DMS 273 (cell line): ENCODE data around the gene NUP205.

Experiments used
- DNase-seq: peaks from one replicate; lab custom pipeline; 2025; ENCODE audit not compliant: unreplicated experiment; lab: John Stamatoyannopoulos, UW

Gene NUP205

DNA sequence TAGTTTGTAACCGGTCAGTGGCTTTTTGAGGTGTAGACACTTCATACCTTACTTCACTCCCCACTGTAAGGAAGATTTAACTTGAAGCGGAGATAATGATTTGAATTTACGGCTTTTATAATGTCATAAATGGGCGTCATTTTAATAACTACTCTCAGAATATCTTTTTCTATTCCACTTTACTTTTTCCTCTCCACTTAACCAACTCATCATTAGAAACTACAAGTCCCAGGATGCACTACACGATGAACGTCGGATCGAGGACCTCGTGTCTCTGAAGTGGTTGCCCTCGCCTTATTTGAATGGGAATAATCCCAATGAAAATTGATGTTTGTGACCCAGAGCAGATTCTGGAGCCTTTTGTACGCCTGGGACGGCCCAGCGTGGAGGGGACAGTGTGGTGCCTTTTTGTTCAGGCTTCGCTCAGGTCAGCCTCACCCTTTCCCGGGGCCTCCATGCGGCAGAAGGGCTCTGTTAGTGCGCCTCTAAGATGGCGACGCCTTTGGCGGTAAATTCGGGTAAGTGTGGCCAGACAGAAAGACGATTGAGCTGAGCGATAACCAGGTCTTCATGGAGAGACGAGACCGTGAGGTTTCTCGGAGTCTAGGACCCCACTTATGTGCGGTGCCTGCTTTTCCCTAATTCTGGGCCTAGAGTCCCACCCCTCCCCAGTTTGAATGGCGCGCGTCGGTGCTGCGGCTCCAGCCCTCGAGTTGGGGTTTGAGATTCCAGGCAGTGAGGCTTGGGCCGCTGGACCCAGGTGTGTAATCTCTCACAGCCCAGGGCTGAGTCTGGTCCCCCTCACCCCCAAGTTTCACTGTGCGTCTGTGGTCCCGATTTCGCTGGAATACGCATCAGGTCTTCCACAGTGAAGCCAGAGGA, at the start of gene NUP205:
TSS of gene NUP205 (plus strand) at position 463 of the 882 bp plus-strand sequence. CDS start at position 491, 28 bp downstream.
- DNase-seq, result peak; percentile 98

GRCh38 chr7:135508883-135509588, 48.7 kb upstream of the NUP205 start:
- DNase-seq, result peak; percentile 78

DNA sequence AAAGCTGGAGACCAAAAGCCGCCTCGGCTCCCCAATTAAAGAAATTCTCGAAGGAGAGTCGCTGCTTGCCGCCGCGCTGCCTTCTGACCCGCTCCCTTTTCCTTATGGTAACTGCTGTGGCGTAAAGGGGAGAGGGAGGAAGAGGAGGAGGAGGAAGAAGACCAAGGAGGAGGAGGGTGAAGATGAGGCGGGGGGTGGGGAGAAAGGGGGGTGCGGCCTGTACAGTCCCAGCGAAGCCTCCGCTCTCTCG, 48.2 kb upstream of the NUP205 start:
- no peak for DNase-seq

DNA sequence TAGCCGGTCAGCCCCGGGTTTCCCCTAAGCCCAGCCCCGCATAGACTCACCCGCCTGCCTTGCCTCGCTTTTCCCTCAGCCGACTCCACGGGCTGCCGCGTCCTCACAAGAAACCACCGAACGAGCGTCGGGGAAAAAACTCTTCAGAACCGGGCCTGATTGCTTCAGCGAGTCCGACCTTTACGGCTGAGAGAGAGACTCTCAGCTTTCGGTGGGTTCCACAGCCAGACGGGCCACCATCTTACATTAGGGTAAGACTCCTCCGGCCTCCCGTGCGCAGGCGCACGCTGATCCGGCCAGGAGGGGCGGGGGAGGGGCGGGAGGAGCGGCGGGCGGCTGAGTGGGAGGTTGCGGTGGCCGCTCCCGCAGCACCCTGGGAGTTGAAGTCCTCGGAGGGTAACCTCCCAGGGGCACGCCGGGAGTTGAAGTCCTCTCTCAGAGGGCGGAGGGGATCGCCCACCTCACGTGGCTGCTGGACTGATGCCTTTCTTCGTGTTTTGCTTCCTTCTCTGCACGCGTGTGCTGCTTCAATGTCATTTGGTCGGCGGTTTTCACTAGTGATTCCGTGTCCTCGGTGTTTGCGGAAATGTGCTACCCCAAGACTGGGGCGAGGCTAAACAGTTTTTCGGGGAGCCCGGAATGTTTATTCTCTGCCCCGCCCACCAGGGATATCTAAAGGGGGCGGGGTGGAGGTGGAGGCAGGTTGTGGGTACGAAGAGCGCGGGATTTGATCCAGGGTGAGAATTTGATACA, 47.7 kb upstream of the NUP205 start, which contains the start of gene CNOT4:
TSS of gene CNOT4 (minus strand) at position 264 of the 753 bp plus-strand sequence. CDS start 71,771 bp downstream, outside the sequence.
- peak; percentile 99 for DNase-seq

DNA sequence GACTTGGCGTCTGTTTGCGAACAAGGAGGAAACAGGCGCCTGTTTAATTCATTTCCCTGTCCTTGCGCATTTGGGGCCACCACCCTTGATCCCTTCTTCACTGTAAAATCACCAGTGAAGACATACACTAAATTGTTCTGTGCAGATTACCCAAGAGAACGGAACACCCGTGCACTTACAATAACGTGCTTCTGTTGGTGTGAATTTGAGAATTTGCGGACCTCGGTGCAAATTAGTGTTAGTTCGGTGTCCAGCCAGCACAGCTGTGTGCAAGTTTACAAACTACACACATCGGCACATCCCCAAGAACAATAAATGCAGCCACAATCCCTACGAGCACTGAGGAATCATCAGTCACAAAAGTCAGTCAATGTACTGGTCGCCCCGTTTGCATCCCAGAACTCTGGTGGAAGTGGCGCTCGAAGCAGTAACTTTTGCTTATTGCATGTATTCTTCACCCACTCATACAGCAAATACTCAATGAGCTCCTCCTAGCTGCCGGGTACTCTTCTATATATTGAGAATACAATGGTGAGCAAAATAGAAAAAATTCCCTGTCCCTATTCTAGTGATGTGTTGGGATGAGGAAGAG, 47.0 kb upstream of the NUP205 start:
- DNase-seq, result peak; percentile 56

DNA sequence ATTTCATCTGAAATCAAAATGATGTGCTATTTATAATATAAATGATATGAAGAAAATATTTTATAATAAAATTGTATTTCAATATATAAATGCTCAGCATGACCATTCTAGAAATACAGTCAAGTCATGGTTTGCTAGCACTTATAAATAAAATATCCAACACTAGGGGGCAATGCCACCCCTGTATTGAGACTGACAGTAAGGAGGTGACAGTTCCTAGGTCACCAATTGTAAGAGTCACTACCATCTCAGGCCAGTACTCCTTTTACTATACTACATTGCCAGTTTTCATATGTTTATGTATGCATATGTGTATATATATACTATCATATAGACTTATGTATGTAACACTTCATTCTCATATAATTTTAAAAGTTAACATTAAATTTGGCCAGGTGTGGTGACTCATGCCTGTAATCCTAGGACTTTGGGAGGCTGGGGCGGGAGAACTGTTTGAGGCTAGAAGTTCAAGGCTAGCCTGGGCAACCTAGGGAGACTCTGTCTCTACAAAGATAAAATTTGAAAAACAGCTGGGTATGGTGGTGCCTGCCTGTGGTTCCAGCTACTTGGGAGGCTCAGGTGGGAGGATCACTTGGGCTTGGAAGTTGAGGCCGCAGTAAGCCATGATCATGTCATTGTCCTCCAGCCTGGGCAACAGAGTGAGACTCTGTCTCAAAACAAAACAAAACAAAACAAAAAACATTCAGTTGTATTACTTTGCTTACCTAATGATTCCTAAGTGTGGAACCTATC, 45.4 kb upstream of the NUP205 start:
- peak; percentile 87 for DNase-seq

DNA sequence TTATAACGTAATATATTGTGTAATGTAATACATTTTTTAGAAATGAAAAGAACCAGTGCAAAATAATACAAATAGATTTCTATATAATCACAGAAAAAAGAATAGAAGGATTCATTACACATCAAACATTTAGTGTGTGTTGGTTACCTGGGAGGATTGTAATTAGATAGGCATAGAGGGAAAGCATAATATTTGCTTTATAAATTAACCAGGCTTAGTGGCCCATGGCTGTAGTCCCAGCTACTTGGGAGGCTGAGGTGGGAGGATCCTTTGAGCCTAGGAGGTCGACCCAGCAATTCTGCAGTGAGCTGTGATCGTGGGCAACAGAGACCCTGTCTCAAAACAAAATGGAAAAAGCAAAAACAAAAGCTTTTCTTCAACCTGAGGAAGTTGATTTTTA, 42.9 kb upstream of the NUP205 start:
- DNase-seq, result no peak

GRCh38 chr7:135517060-135517459, 40.7 kb upstream of the NUP205 start:
- no peak for DNase-seq

GRCh38 chr7:135518748-135519147, 39.0 kb upstream of the NUP205 start:
- no peak for DNase-seq

DNA sequence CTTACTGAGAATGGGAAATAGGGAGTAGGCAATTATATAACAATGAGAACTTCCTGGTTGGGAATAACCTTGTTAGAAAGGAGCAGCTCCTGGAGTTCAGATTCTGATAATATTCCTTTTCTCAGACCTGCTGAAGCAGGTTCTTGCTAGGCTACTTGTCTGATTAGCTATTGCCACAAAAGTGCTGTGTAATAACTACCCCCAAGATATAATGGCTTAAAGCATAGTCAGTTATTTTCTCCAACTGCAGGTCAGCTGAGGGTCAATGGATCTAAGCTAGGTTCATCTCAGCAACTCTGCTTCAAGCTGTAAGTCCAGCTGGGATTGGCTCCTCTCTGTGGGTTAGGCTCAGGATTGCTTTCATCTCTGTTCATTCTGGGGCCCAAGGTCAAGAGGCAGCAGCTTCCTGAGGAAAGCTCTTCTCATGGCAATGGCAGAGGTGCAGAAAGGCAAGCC, 38.5 kb upstream of the NUP205 start:
- no peak for DNase-seq

DNA sequence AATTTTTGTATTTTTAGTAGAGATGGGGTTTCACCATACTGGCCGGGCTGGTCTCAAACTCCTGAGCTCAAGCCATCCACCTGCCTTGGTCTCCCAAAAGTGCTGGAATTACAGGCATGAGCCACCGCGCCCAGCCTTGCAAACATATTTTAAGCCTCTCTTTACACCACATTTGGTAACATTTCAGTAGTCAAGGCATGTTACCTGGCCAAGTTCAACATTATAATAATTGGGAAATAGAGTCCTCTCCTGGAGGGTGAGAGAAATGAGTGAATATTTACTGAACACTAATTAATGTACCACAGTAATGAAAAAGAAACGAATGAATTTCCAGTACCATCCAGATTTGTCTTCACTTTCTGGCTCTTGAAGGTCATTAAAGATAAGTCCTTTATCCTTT, 37.8 kb upstream of the NUP205 start:
- DNase-seq, result no peak

DNA sequence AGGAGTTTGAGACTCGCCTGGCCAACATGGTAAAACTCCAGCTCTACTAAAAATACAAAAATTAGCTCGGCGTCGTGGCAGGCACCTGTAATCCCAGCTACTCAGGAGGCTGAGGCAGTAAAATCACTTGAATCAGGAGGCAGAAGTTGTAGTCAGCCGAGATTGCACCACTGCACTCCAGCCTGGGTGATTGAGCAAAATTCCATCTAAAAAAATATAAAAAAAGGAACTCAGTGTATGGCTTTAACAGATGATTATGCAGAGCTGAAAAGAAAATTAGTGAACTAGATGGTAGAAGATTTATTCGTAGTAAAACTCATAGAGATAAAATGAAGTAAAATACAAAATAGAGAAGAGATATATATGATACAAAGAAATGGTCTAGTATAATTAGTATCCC, 35.2 kb upstream of the NUP205 start:
- DNase-seq, result no peak

GRCh38 chr7:135523146-135523545, 34.6 kb upstream of the NUP205 start:
- no peak for DNase-seq

DNA sequence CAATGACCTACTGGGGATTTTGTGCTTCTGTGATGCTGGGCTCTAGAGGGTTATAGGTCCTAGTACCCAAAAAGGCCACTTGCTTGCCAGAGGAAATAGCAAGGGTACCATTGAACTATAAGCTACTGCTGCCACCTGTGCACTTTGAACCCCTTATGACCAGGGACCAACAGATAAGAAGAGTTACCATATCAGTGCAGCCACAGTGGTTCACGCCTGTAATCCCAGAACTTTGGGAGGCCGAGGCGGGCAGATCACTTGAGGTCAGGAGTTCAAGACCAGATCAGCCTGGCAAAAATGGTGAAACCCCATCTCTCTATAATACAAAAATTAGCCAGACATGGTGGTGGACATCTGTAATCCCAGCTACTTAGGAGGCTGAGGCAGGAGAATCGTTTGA, 32.3 kb upstream of the NUP205 start:
- no peak for DNase-seq

DNA sequence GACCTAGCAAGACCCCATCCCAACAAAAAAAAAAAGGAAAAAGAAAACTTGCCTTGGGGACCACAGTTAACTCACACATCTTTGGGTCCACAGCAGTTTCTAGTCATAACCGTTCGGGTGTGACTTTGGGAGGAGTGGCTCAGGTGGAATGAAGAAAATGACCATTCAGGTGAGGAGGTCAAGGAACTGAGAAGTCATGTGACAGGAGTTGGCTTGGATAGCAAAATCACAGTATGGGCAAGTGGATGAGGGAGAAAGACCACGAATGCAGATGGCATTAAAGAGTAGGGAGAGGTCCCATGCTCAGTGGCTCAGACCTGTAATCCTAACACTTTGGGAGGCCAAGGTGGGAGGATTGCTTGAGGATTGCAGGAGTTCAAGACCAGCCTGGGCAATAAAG, 30.7 kb upstream of the NUP205 start:
- DNase-seq, result no peak

- no peak for DNase-seq
These were observed 21.6 kb upstream of the NUP205 start for GRCh38 chr7:135536150-135536549.

- DNase-seq, result no peak
These were observed 20.3 kb upstream of the NUP205 start for GRCh38 chr7:135537453-135537852.

- no peak for DNase-seq
These were observed 19.8 kb upstream of the NUP205 start for GRCh38 chr7:135537905-135538304.

DNA sequence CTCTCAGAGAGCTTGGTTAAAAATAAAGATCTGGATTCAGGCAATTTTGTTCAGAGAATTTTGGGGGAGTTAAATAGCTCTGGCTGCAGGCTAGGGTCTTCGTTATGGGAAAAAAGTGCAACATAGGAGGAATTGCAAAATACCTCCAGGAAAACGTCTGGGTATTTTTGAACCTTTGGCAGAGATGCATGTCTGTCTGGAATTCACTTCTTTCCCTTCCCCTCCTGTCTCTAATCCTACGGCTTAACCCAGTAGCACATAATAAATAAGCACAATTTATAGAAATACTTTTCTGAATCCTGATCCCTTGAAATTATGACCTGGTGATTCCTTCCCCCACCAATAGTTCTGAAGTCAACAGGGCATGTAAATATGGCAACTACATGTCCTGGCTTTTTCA, 19.3 kb upstream of the NUP205 start:
- DNase-seq, result no peak

GRCh38 chr7:135539629-135540028, 18.1 kb upstream of the NUP205 start:
- DNase-seq, result no peak

GRCh38 chr7:135541029-135541428, 16.7 kb upstream of the NUP205 start:
- no peak for DNase-seq
